NB4 (cell line): Measurements from ENCODE around the gene ABLIM3.

Experiments used
- CTCF ChIP-seq: IDR thresholded peaks from one replicate; pipeline ENCODE4 v1.5.1; 2012; ENCODE audit warnings: low read depth, low read length
- MYC ChIP-seq: IDR thresholded peaks from 2 replicates; pipeline ENCODE4 v1.6.1; 2011; ENCODE audit warnings: low read depth, low read length
- POLR2A ChIP-seq: IDR thresholded peaks from 2 replicates; pipeline ENCODE4 v1.6.1; 2011; ENCODE audit warnings: mild to moderate bottlenecking; ENCODE audit not compliant: insufficient read length; ENCODE audit errors: extremely low read depth
- TF ChIP-seq, protein P1 (sequence below): IDR thresholded peaks from 2 replicates; pipeline ENCODE4 v1.6.1; 2011; ENCODE audit warnings: low read depth, low read length

DNA sequence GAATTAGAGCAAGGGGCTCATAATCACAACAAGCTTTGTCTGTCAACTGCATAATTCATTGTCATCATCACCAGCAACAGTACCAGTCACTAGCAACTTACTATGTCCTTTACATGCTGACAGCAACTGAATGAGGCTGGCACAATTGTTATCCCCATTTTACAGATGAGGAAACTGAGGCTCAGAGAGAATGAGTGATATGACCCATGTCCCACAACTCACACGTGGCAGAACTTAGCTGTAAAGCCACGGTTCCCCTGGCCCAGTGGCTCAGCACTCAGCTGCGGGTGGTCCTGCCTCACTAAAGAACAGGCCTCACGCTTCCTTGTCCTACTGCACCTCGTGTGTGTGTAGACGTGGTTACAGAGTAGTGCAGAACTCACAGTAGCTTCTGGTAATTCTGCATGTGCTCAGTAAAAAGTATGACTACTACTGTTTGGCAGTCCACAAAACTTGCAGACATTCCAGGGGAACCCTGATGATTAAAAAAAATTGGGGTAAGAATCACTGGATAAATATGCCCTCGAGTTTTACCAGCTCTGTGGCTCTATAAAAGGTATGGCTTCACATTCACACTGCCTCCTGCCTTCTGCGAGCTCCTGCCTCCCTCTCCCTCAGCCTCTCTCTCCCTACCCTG, 160.6 kb downstream of the ABLIM3 start:
- no peak for TF ChIP-seq CTCF
- no peak for TF ChIP-seq MYC
- TF ChIP-seq POLR2A = no peak
- TF ChIP-seq, protein P1, sequence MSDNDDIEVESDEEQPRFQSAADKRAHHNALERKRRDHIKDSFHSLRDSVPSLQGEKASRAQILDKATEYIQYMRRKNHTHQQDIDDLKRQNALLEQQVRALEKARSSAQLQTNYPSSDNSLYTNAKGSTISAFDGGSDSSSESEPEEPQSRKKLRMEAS = no peak
